GM12878 (cell line): Measurements from ENCODE around the gene LRRFIP2. TPM values are rescaled to one million over a fixed set of nuclear protein-coding genes. Genes with fewer than 3 reads are reported as not detected.

Experiments used
- ATAC-seq: fragments of 200-7000 bp; cut with Tn5 transposase; 3 replicates; pipeline ENCODE4 v1.9.1; 2020; ENCODE audit warnings: mild to moderate bottlenecking, moderate library complexity
- BruUV-seq: library from RNA; stranded (reverse); fragments of 400-500 nt; replicated peaks from 2 replicates; lab custom pipeline; 2021; lab: Mats Ljungman, UMichigan
- CTCF ChIA-PET: fragments of 300-600 bp; sonication (Branson Sonifier 250); formaldehyde crosslinking; extraction: SDS; loops from one replicate; lab custom pipeline; 2021; ENCODE audit warnings: inconsistent platforms; lab: Yijun Ruan, JAX
- POLR2A ChIA-PET: fragments of 350-600 bp; formaldehyde crosslinking; extraction: SDS; loops from one replicate; lab custom pipeline; 2021; ENCODE audit warnings: inconsistent platforms; lab: Charles Lee
- RAD21 ChIA-PET: fragments of 300-600 bp; sonication (Branson Sonifier 250); formaldehyde crosslinking; loops from one replicate; lab custom pipeline; 2023; ENCODE audit warnings: antibody characterized with exemption; ENCODE audit not compliant: unreplicated experiment; lab: Charles Lee
- SMC1A ChIA-PET: fragments of 300-600 bp; sonication (Branson Sonifier 250); formaldehyde crosslinking; loops from one replicate; lab custom pipeline; 2023; ENCODE audit not compliant: unreplicated experiment, uncharacterized antibody; lab: Charles Lee
- DNase-seq: peaks from one replicate; pipeline ENCODE4 v3.0.0-alpha.2; 2011; ENCODE audit warnings: low read depth, low spot score
- FAIRE-seq: peaks from 3 replicates; lab custom pipeline; 2011; peaks lifted over from hg19 to GRCh38; lab: Jason Lieb, UNC
- H2AFZ ChIP-seq: 2 replicates; pipeline ENCODE4 v1.6.0; 2011; ENCODE audit warnings: low read depth, low read length, control low read depth; ENCODE audit not compliant: control insufficient read depth
- H3K27ac ChIP-seq: 2 replicates; pipeline ENCODE4 v1.5.1; 2011; ENCODE audit warnings: control low read depth; ENCODE audit not compliant: control insufficient read depth, insufficient read depth
- H3K27me3 ChIP-seq, 2 experiments: replicated peaks in 1 of 2; 2 replicates each; pipeline versions ENCODE4 v1.6.0 to v1.6.1; 2011; ENCODE audit warnings: low read length in 1 of 2; ENCODE audit not compliant: control insufficient read depth in 2 of 2, insufficient read depth in 2 of 2
- H3K36me3 ChIP-seq, 2 experiments: 2 replicates each; pipeline ENCODE4 v1.5.1; 2011; ENCODE audit warnings: low read length in 1 of 2; ENCODE audit not compliant: control insufficient read depth in 2 of 2, insufficient read depth in 2 of 2
- H3K4me1 ChIP-seq: 2 replicates; pipeline ENCODE4 v1.6.1; 2011; ENCODE audit warnings: mild to moderate bottlenecking, low read length, moderate library complexity, mixed read lengths; ENCODE audit not compliant: control insufficient read depth, insufficient read depth
- H3K4me2 ChIP-seq: 2 replicates; pipeline ENCODE4 v1.6.0; 2011; ENCODE audit warnings: control low read depth; ENCODE audit not compliant: control insufficient read depth, insufficient read depth
- H3K4me3 ChIP-seq: fragments of 200-600 bp; sonication (generic); 2 replicates; pipeline ENCODE4 v1.5.1; 2016
- H3K79me2 ChIP-seq: 2 replicates; pipeline ENCODE4 v1.6.0; 2011; ENCODE audit warnings: low read length; ENCODE audit not compliant: control insufficient read depth, insufficient read depth
- H3K9ac ChIP-seq: 2 replicates; pipeline ENCODE4 v1.8.0; 2011; ENCODE audit warnings: low read length, control low read depth, mixed read lengths; ENCODE audit not compliant: control insufficient read depth, insufficient read depth
- H3K9me3 ChIP-seq: replicated peaks from 3 replicates; pipeline ENCODE4 v1.5.1; 2011; ENCODE audit warnings: mild to moderate bottlenecking, low read length; ENCODE audit not compliant: control insufficient read depth, insufficient read depth
- H4K20me1 ChIP-seq: 2 replicates; pipeline ENCODE4 v1.6.0; 2011; ENCODE audit not compliant: control insufficient read depth, insufficient read depth
- ETV6 ChIP-seq, 2 experiments: fragments of 450-650 bp in 1 of 2; IDR thresholded peaks in 1 of 2; conservative IDR thresholded peaks in 1 of 2; 2 replicates each; pipeline ENCODE4 v1.6.1; 2014; ENCODE audit warnings: antibody characterized with exemption in 1 of 2, borderline replicate concordance in 1 of 2, low read depth in 1 of 2, mild to moderate bottlenecking in 1 of 2, moderate library complexity in 1 of 2
- KDM1A ChIP-seq: fragments of 200-600 bp; sonication (generic); IDR thresholded peaks from 2 replicates; pipeline ENCODE4 v1.6.1; 2016; ENCODE audit warnings: borderline replicate concordance
- SREBF1 ChIP-seq: IDR thresholded peaks from 2 replicates; pipeline ENCODE4 v1.6.1; 2012; ENCODE audit warnings: mild to moderate bottlenecking, low read length
- SUPT20H ChIP-seq: IDR thresholded peaks from 2 replicates; pipeline ENCODE4 v1.6.1; 2011; ENCODE audit warnings: low read depth, mild to moderate bottlenecking, low read length, moderate library complexity, borderline replicate concordance; ENCODE audit not compliant: control insufficient read depth
- SUZ12 ChIP-seq: fragments of 200-600 bp; sonication (generic); IDR thresholded peaks from one replicate; pipeline ENCODE4 v1.6.1; 2018; ENCODE audit warnings: antibody characterized with exemption, mild to moderate bottlenecking; ENCODE audit not compliant: unreplicated experiment
- WGBS: methylation state at CpG from one replicate; pipeline ENCODE4 v1.1.6; 2016; ENCODE audit warnings: low lambda C conversion rate; ENCODE audit not compliant: insufficient replicate concordance, insufficient coverage; ENCODE audit errors: missing lambda C conversion rate; 5-methylcytosine and 5-hydroxymethylcytosine counted together
- in situ Hi-C: fragments of 300-500 bp; cut with MboI; formaldehyde crosslinking; loops from 9 replicates; pipeline ENCODE4 v1.14.3; 2018; ENCODE audit warnings: mixed read lengths
- intact Hi-C: fragments of 100-400 bp; cut with micrococcal nuclease; formaldehyde crosslinking; loops from one replicate; pipeline ENCODE4 v1.14.2; 2022; ENCODE audit not compliant: unreplicated experiment
- polyA plus RNA-seq, 11 experiments: library from polyadenylated mRNA; depleted of rRNA in 4 of 11; unstranded in 6 of 11; stranded (reverse) in 5 of 11; fragments of >200 nt; fragmentation: Nextera tagmentation in 4 of 11; fragmentation: Illumina TruSeq in 1 of 11; extraction: Ambion mirVana in 4 of 11; extraction: Trizol in 1 of 11; gene quantifications; 1 replicate in 1 of 11; 2 replicates in 10 of 11; pipeline versions ENCODE4 v1.2.1 to v1.2.3, GENCODE V29; 2011 to 2016; ENCODE audit warnings: inconsistent platforms in 2 of 11, missing spikeins in 2 of 11, low read depth in 1 of 11
- total RNA-seq, 4 experiments: library from RNA; depleted of rRNA in 3 of 4; stranded (reverse); fragments of >200 nt in 3 of 4; fragmentation: Illumina TruSeq in 1 of 4; extraction: Trizol in 1 of 4; gene quantifications; 2 replicates each; pipeline versions ENCODE4 v1.2.1 to v1.2.3, GENCODE V29; 2013 to 2021
- TF ChIP-seq, protein P1 (sequence below): fragments of 450-650 bp; IDR thresholded peaks from 2 replicates; pipeline ENCODE4 v1.6.1; 2016; ENCODE audit warnings: mild to moderate bottlenecking, moderate library complexity, borderline replicate concordance
- TF ChIP-seq, protein P2 (sequence below): fragments of 450-650 bp; IDR thresholded peaks from 2 replicates; pipeline ENCODE4 v1.6.1; 2017; ENCODE audit warnings: low read depth, mild to moderate bottlenecking, moderate library complexity

LRRFIP2 gene
- total and polyA plus RNA-seq, 10 of the 15 experiments (the other 5 are each of a cell fraction or from before 2014, with no cell fraction given) = 9.7 to 46.9 (median 38.1) TPM

DNA sequence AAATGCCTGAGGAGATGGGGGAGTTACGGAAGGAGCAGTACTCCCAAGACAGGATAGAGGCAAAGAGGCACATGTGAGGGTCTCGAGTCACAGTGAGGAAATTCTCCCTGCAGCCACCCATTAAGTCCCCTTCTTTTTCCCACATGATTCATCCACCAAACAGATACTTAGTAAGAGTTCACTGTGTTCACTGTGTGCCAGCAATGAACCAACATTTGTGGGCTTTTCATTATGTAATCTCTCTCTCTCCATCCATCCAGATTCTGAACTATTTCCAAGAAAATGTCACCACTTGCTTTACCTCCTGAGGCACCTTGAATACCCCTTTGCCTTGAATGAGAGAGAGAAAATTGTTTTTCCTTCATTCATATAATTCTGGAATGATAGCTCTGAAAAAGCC lies 24.6 kb upstream of the LRRFIP2 start:
- no peak overlapping the region for H2AFZ ChIP-seq
- H4K20me1 ChIP-seq = no peaks in the 10 kb centered on the region
- H3K9me3 ChIP-seq = no peaks in the 10 kb centered on the region
- POLR2A ChIA-PET = no interaction called here
- H3K4me3 ChIP-seq = no peak overlapping the region
- FAIRE-seq = no peak
- RAD21 ChIA-PET = interaction anchor here (1.0 kb wide), 1 partner anchor 16 kb away, joined by 3 read pairs; no protein-coding TSS in a partner anchor
- peaks cover 0 to 2% of the 10 kb centered on the region in 2 experiments; a peak in 1 of 4 replicates for H3K27me3 ChIP-seq
- ATAC-seq = no peak
- intact Hi-C loops (no loop called here), in situ Hi-C loops (no loop called here)
- CTCF ChIA-PET = no interaction called here
- SMC1A ChIA-PET = interaction anchor here (0.6 kb wide), 1 partner anchor 59 kb away, joined by 3 read pairs; no protein-coding TSS in a partner anchor
- no peak for DNase-seq
- no peak overlapping the region for H3K9ac ChIP-seq
- H3K36me3 ChIP-seq = no peaks in the 10 kb centered on the region
- H3K4me2 ChIP-seq = no peak overlapping the region
- no peak overlapping the region for H3K27ac ChIP-seq
- no peaks in the 10 kb centered on the region for H3K4me1 ChIP-seq
- TF ChIP-seq SUPT20H (no peak), ETV6 (conservative IDR thresholded peaks at IDR 0.05 in 1 of 2, IDR thresholded peaks at IDR 0.05 in 1 of 2; ENCODE audit: borderline replicate concordance in 1 of 2, low read depth in 1 of 2) (no peak), SREBF1 (no peak), SUZ12 (no peak), KDM1A (no peak)
- TF ChIP-seq, protein P1, sequence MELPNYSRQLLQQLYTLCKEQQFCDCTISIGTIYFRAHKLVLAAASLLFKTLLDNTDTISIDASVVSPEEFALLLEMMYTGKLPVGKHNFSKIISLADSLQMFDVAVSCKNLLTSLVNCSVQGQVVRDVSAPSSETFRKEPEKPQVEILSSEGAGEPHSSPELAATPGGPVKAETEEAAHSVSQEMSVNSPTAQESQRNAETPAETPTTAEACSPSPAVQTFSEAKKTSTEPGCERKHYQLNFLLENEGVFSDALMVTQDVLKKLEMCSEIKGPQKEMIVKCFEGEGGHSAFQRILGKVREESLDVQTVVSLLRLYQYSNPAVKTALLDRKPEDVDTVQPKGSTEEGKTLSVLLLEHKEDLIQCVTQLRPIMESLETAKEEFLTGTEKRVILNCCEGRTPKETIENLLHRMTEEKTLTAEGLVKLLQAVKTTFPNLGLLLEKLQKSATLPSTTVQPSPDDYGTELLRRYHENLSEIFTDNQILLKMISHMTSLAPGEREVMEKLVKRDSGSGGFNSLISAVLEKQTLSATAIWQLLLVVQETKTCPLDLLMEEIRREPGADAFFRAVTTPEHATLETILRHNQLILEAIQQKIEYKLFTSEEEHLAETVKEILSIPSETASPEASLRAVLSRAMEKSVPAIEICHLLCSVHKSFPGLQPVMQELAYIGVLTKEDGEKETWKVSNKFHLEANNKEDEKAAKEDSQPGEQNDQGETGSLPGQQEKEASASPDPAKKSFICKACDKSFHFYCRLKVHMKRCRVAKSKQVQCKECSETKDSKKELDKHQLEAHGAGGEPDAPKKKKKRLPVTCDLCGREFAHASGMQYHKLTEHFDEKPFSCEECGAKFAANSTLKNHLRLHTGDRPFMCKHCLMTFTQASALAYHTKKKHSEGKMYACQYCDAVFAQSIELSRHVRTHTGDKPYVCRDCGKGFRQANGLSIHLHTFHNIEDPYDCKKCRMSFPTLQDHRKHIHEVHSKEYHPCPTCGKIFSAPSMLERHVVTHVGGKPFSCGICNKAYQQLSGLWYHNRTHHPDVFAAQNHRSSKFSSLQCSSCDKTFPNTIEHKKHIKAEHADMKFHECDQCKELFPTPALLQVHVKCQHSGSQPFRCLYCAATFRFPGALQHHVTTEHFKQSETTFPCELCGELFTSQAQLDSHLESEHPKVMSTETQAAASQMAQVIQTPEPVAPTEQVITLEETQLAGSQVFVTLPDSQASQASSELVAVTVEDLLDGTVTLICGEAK = no peak
- TF ChIP-seq, protein P2, sequence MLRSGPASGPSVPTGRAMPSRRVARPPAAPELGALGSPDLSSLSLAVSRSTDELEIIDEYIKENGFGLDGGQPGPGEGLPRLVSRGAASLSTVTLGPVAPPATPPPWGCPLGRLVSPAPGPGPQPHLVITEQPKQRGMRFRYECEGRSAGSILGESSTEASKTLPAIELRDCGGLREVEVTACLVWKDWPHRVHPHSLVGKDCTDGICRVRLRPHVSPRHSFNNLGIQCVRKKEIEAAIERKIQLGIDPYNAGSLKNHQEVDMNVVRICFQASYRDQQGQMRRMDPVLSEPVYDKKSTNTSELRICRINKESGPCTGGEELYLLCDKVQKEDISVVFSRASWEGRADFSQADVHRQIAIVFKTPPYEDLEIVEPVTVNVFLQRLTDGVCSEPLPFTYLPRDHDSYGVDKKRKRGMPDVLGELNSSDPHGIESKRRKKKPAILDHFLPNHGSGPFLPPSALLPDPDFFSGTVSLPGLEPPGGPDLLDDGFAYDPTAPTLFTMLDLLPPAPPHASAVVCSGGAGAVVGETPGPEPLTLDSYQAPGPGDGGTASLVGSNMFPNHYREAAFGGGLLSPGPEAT = no peak
- WGBS = 44% methylated on average over 2 of the region's 2 CpGs
- BruUV-seq = no TSS peak
- H3K79me2 ChIP-seq = no peaks in the 10 kb centered on the region
